Measurements from ENCODE around the gene TSPAN9.

Gene TSPAN9

GRCh38 chr12:3081091-3081490 is 3.9 kb downstream of the TSPAN9 start:
- DNase-seq: no peak

DNA sequence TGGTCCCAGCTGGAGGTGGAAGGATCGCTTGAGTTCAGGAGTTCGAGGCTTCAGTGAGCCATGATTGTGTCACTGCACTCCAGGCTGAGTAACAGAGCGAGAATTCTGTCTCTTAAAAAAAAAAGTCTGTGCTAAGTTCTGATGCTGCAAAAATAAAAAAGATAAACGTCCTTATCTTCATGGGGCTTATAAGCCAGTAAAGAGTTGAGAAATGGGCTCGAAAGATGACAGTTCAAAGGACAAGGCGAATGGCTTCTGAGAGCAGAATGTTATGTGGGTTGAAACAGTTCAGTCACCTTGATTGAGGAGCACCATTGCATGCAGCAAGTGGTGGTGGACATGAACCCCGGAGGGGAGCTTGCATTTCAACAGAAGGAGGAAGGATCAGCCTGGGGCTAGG is 4.7 kb downstream of the TSPAN9 start:
- DNase-seq: no peak

DNA sequence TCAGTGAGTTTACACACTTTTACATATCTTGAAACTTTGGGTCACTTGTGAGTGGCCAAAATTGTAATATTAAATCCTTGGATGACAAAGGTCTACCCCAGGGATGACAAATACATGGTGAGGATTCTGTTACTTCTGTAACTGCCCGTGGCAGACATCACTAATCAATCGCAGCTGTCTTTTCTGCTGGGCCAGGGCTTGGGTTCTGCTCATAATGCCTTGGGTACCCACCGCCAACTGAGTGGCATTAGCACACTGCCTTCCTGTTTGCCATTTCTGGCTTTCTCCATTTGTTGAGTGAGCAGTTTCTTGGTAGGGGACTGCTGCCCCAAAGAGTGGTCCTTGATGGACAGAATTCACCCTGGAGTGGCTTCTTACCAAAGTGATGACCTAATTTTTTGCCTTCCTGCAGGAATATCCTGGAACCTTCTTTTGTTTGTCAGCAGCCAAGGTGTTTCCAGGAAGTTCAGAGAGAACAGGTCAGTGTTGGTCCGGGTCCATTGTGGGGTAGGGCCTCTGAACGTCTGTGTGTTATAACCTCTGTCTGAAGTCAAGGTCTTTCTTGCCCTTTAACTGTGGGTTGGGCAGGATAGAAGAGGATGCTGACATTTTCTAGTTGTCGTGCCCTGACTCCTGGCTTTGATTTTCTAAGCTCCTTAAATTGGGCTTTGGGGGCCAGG is 6.2 kb downstream of the TSPAN9 start:
- no peak for DNase-seq

DNA sequence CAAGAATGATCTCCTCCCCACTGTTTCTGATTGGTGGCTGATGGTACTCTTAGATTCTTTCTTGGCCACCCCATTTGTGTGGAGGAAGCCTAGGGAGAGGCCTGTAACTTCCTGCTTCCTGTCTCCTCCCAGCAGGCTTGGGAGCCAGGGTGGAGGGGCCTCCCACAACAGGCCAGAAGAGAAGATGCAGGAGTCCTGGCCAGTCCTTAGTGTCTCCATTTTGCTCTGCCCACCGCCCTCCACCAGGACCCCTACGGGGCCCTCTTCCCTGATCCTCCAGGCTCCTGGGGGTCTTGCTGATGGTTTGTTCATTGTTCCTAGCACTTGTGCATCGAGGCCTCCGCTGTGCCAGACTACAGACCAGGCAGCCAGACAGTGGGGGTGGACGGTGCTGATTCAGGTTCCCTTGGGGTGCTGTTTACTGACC is 6.8 kb downstream of the TSPAN9 start:
- DNase-seq: no peak

DNA sequence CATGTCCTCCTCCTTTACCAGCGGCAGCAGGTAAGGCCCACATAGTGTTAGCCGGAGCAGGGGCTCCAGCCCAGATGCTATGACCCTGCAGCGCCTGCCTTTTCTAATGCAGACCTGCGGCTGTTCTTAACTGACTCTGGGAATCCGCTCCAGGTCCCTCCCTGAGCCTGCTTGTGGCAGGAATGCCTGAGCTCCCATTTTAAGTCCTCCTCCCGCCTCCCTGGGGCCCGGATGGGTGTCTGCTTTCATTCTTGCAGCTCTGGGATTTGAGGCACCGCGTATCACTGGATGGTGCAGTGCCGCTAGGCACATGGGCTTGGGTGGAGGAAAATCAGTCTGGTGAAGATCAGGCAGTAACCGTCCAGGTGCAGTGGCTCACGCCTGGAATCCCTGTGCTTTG is 7.6 kb downstream of the TSPAN9 start:
- no peak for DNase-seq

GRCh38 chr12:3085341-3086139 is 8.4 kb downstream of the TSPAN9 start:
- DNase-seq: no peak

DNA sequence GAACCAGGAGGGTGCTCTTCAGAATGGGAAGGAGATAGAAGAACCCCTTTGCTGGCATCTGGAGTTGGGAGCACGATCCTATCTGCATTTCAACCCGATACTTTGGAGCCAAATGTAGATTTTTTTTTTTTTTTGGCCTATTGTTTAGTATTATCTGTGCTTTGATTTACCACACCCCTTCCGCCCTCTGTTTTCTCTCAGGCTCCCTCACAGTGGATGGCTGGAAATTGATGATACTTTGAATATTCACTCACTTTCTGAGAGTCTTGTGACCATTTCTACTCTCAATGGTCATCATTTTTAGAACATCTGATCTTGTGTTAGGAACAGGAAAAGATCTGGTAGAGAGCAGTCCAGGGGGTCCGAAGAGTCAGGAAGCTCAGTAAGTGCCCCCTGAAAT is 9.0 kb downstream of the TSPAN9 start:
- DNase-seq: no peak

GRCh38 chr12:3086729-3087323 is 9.6 kb downstream of the TSPAN9 start:
- DNase-seq: no peak

GRCh38 chr12:3087758-3088650 is 10.8 kb downstream of the TSPAN9 start:
- DNase-seq: no peak

GRCh38 chr12:3089588-3089987 is 12.4 kb downstream of the TSPAN9 start:
- DNase-seq: no peak

GRCh38 chr12:3090240-3091037 is 13.3 kb downstream of the TSPAN9 start:
- no peak for DNase-seq

GRCh38 chr12:3091038-3091319 is 13.8 kb downstream of the TSPAN9 start:
- no peak for DNase-seq

- no peak for DNase-seq
Measured at GRCh38 chr12:3091382-3092241, 14.4 kb downstream of the TSPAN9 start.

GRCh38 chr12:3092764-3093163 is 15.6 kb downstream of the TSPAN9 start:
- DNase-seq: no peak

DNA sequence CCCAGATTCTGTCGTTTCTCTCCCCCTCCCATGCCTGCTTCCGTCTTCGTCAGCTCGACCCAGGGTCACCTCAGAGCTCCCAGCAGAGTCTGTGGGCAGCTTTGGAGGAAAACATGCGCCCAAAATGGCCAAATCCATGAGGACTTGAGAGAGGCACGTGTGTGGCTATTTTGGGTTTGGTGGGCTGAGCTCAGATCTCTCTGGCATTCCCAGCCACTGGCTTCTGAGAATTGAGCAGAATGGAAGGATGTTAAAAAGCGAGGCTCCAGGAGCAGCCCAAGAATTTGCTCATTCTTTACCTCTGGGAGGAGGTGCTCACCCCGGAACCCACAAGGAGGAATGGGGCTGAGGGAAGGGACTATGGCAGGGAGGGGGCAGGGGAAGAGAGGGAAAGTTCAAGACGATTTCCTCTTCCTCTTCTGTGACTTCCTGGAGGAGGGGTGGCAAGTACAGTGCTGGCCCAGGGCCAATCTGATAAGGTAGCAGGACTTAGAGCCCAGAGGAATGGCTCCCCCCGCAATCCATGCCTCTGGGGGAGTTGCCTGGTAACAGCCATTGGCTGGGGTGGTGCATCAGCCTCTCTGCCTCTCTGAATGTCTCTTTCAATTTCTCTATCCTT is 20.1 kb downstream of the TSPAN9 start:
- no peak for DNase-seq

DNA sequence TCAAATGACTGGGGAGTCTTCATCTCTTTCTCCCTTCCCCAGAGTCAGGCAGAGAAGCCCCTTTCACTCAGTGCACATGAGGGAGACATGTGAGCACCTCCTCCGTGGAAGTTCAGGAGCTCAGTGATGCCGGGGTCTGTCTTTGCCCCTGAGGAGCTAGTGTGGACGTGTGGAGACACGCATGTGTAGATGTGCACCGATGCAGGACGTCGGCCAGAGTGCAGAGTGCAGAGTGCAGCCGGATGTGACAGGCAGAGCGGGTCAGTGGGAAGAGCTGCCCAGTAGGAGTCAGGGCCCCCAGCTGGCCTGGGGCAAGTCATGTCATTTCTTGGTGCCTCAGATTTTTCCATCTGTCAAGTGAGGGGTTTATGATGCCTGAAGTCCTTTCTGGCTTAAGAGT is 20.7 kb downstream of the TSPAN9 start:
- no peak for DNase-seq

- DNase-seq: no peak
Measured at GRCh38 chr12:3098436-3098835, 21.3 kb downstream of the TSPAN9 start.

DNA sequence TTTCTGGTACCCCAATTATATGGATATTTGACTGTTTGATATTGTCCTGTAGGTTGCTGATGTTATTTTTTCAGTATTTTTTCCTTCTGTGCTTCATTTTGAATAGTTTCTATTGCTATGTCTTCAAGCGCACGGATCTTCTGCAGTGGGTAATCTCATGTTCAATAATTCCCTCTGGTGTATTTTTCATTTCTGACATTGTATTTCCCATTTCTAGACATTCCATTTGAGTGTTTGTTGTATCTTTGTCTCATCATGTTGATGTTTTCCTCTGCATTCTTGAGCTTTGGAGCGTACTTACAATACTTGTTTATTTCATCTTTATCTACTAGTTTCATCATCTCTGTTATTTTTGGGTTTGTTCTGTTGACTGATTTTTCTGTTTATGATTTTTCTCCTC is 22.0 kb downstream of the TSPAN9 start:
- no peak for DNase-seq

DNA sequence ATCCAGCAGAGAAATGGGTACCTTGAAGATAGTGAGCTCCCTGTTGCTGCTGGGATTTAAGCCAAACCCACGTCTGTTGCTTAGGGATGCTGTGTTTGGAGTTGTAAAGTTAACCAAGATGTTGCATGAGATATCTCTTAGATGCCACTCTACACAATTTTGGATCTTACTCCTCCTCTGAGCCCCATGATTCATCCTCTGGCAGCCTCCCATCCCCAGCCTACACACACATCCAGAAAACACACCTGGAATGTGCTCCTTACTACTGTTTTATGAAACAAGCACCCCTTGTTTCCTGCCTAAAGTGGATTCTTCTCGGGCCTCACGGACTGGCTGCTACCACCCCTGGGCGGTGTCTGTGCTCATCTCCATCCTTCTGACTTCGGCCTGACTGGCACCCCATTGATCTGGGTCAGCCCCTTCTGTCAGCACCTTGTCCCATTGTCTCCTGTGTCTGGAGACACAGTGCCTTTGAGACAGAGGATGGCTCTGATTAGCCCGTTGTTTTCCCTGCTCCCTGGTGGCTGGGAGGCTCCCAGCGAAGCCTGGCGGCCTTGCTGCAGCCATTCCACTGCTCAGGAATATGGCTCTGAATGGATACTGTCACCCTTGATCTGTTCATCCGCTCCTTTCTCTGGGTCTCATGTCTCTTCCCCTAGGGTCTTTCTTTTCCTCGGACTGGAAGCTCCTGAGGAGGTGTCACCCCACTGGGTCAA is 24.3 kb downstream of the TSPAN9 start:
- no peak for DNase-seq

DNA sequence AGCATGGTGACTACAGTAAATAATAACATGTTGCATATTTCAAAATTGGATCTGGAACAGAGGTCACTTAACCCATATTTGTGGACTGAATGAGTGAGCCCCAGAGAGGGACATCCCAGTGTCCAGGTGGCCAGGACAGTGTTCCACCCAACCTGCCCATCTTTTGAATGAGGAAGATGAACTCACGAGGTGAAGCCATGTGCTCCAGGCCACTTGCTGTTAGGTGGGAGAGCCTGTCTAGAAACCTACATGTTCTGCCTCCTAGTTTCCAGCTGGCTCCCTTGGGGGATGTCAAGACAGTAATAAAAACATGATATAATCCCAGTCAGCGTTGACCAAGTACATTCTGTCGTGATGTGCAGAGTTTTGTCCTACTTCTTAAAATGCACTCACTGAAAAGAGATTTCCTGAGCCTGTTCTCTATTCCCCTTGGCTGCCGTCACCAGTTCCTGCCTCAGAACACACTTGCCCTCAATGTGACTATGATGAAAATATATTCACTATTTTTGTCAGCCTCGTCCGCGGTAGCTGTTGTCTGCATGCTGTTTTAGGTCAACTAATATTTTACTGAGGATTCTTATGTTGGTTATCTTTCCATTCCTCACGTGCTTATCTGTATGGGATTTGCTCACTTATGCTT is 25.7 kb downstream of the TSPAN9 start:
- no peak for DNase-seq
